Central memory CD8-positive, alpha-beta T cell (primary cell): ENCODE results near the gene LYZL4.

Source experiments
- ATAC-seq: fragments of 150-1000 bp; cut with Tn5 transposase; replicated peaks from 2 replicates; pipeline ENCODE4 v1.10.0; 2022; ENCODE audit warnings: mild to moderate bottlenecking, moderate FRiP score, moderate number of reproducible peaks; ENCODE audit not compliant: poor library complexity, severe bottlenecking; ENCODE audit errors: extremely low read depth
- DNase-seq, 2 donors: peaks; one replicate each; pipeline ENCODE4 v3.0.0; 2021; ENCODE audit warnings: low spot score in 2 of 2
- H3K27ac Mint-ChIP-seq: one replicate; pipeline ENCODE4 v1.8.0; 2022; ENCODE audit warnings: low read depth, mild to moderate bottlenecking, moderate library complexity, mixed read lengths
- H3K27me3 Mint-ChIP-seq: one replicate; pipeline ENCODE4 v1.8.0; 2022; ENCODE audit warnings: mixed read lengths
- H3K36me3 Mint-ChIP-seq: one replicate; pipeline ENCODE4 v1.8.0; 2022; ENCODE audit warnings: mild to moderate bottlenecking, moderate library complexity, mixed read lengths; ENCODE audit not compliant: insufficient read depth
- H3K4me1 Mint-ChIP-seq: one replicate; pipeline ENCODE4 v1.8.0; 2022; ENCODE audit warnings: mixed read lengths
- H3K4me3 Mint-ChIP-seq: one replicate; pipeline ENCODE4 v1.8.0; 2022; ENCODE audit warnings: mild to moderate bottlenecking, moderate library complexity, mixed read lengths
- H3K9me3 Mint-ChIP-seq: one replicate; pipeline ENCODE4 v1.8.0; 2022; ENCODE audit warnings: mixed read lengths

Gene LYZL4

GRCh38 chr3:42410370-42411131 is at the start of gene LYZL4:
LYZL4 (minus strand) TSS chr3:42410610; CDS start chr3:42407251, 3,359 bp downstream.
- H3K27me3 Mint-ChIP-seq, result peaks cover 43% of the 10 kb centered on the region

GRCh38 chr3:42459151-42459550 is 48.7 kb upstream of the LYZL4 start:
- DNase-seq (no peak), ATAC-seq (no peak)
- H3K27ac Mint-ChIP-seq, result no peak overlapping the region
- no peak overlapping the region for H3K4me3 Mint-ChIP-seq
- peaks cover 53% of the 10 kb centered on the region for H3K27me3 Mint-ChIP-seq
- H3K9me3 Mint-ChIP-seq, result peaks cover 5% of the 10 kb centered on the region
- H3K36me3 Mint-ChIP-seq, result no peaks in the 10 kb centered on the region
- no peaks in the 10 kb centered on the region for H3K4me1 Mint-ChIP-seq

More at GRCh38 chr3:42410370-42411131, at the start of gene LYZL4:
- ATAC-seq, result no peak
- no peaks in the 10 kb centered on the region for H3K9me3 Mint-ChIP-seq
- DNase-seq, result no peak
- H3K4me3 Mint-ChIP-seq, result no peak within 1 kb of the TSS
- H3K4me1 Mint-ChIP-seq, result no peaks in the 10 kb centered on the region
- no peak within 1 kb of the TSS for H3K27ac Mint-ChIP-seq
- no peaks in the 10 kb centered on the region for H3K36me3 Mint-ChIP-seq

GRCh38 chr3:42456211-42456610 is 45.8 kb upstream of the LYZL4 start:
- Mint-ChIP-seq H3K4me1 (no peaks in the 10 kb centered on the region), H3K27me3 (peaks cover 61% of the 10 kb centered on the region), H3K4me3 (no peak overlapping the region), H3K9me3 (peaks cover 6% of the 10 kb centered on the region), H3K27ac (no peak overlapping the region), H3K36me3 (no peaks in the 10 kb centered on the region)
- ATAC-seq (no peak), DNase-seq (no peak)

GRCh38 chr3:42451546-42452230 is 41.3 kb upstream of the LYZL4 start:
- no peak overlapping the region for H3K27ac Mint-ChIP-seq
- H3K4me1 Mint-ChIP-seq, result no peaks in the 10 kb centered on the region
- ATAC-seq, result no peak
- peaks cover 6% of the 10 kb centered on the region for H3K9me3 Mint-ChIP-seq
- peaks cover 33% of the 10 kb centered on the region for H3K27me3 Mint-ChIP-seq
- H3K36me3 Mint-ChIP-seq, result no peaks in the 10 kb centered on the region
- H3K4me3 Mint-ChIP-seq, result no peak overlapping the region
- DNase-seq, result no peak

- no peak overlapping the region for H3K4me3 Mint-ChIP-seq
- ATAC-seq, result no peak
Measured at GRCh38 chr3:42451116-42451515, 40.7 kb upstream of the LYZL4 start.

GRCh38 chr3:42450567-42450966 is 40.2 kb upstream of the LYZL4 start:
- Mint-ChIP-seq H3K27ac (no peak overlapping the region), H3K4me1 (no peaks in the 10 kb centered on the region), H3K27me3 (peaks cover 26% of the 10 kb centered on the region), H3K36me3 (no peaks in the 10 kb centered on the region), H3K9me3 (peaks cover 6% of the 10 kb centered on the region), H3K4me3 (no peak overlapping the region)
- no peak for ATAC-seq
- DNase-seq, result no peak

More at GRCh38 chr3:42451116-42451515, 40.7 kb upstream of the LYZL4 start:
- Mint-ChIP-seq H3K4me1 (no peaks in the 10 kb centered on the region), H3K27ac (no peak overlapping the region), H3K36me3 (no peaks in the 10 kb centered on the region), H3K9me3 (peaks cover 6% of the 10 kb centered on the region), H3K27me3 (peaks cover 27% of the 10 kb centered on the region)
- no peak for DNase-seq

GRCh38 chr3:42447481-42447880 is 37.1 kb upstream of the LYZL4 start:
- Mint-ChIP-seq H3K27ac (no peak overlapping the region), H3K36me3 (no peaks in the 10 kb centered on the region), H3K4me3 (no peak overlapping the region), H3K9me3 (no peaks in the 10 kb centered on the region), H3K4me1 (no peaks in the 10 kb centered on the region), H3K27me3 (peaks cover 34% of the 10 kb centered on the region)
- ATAC-seq (no peak), DNase-seq (no peak)

- no peak overlapping the region for H3K27ac Mint-ChIP-seq
- H3K4me1 Mint-ChIP-seq, result no peaks in the 10 kb centered on the region
- H3K9me3 Mint-ChIP-seq, result no peaks in the 10 kb centered on the region
- ATAC-seq (no peak), DNase-seq (no peak)
- no peak overlapping the region for H3K4me3 Mint-ChIP-seq
- H3K27me3 Mint-ChIP-seq, result peaks cover 40% of the 10 kb centered on the region
- no peaks in the 10 kb centered on the region for H3K36me3 Mint-ChIP-seq
Measured at GRCh38 chr3:42446111-42447050, 36.0 kb upstream of the LYZL4 start.

- Mint-ChIP-seq H3K27ac (no peak overlapping the region), H3K4me3 (no peak overlapping the region)
Measured at GRCh38 chr3:42443819-42444436, 33.5 kb upstream of the LYZL4 start.

GRCh38 chr3:42443292-42443691 is 32.9 kb upstream of the LYZL4 start:
- ATAC-seq, result no peak

More at GRCh38 chr3:42443819-42444436, 33.5 kb upstream of the LYZL4 start:
- H3K36me3 Mint-ChIP-seq, result no peaks in the 10 kb centered on the region
- peak; percentile 65 for ATAC-seq
- H3K9me3 Mint-ChIP-seq, result no peaks in the 10 kb centered on the region
- H3K27me3 Mint-ChIP-seq, result peaks cover 40% of the 10 kb centered on the region
- H3K4me1 Mint-ChIP-seq, result no peaks in the 10 kb centered on the region
- DNase-seq, result peak; percentile 49 to 55

GRCh38 chr3:42442640-42443039 is 32.2 kb upstream of the LYZL4 start:
- peaks cover 40% of the 10 kb centered on the region for H3K27me3 Mint-ChIP-seq
- no peak overlapping the region for H3K4me3 Mint-ChIP-seq
- H3K9me3 Mint-ChIP-seq, result no peaks in the 10 kb centered on the region
- H3K36me3 Mint-ChIP-seq, result no peaks in the 10 kb centered on the region
- H3K27ac Mint-ChIP-seq, result no peak overlapping the region
- DNase-seq (no peak), ATAC-seq (no peak)
- no peaks in the 10 kb centered on the region for H3K4me1 Mint-ChIP-seq

More at GRCh38 chr3:42443292-42443691, 32.9 kb upstream of the LYZL4 start:
- Mint-ChIP-seq H3K27ac (no peak overlapping the region), H3K4me1 (no peaks in the 10 kb centered on the region), H3K9me3 (no peaks in the 10 kb centered on the region), H3K27me3 (peaks cover 40% of the 10 kb centered on the region), H3K4me3 (no peak overlapping the region), H3K36me3 (no peaks in the 10 kb centered on the region)
- no peak for DNase-seq

GRCh38 chr3:42441791-42442190 is 31.4 kb upstream of the LYZL4 start:
- H3K9me3 Mint-ChIP-seq, result no peaks in the 10 kb centered on the region
- no peak overlapping the region for H3K4me3 Mint-ChIP-seq
- no peak overlapping the region for H3K27ac Mint-ChIP-seq
- peaks cover 40% of the 10 kb centered on the region for H3K27me3 Mint-ChIP-seq
- H3K4me1 Mint-ChIP-seq, result no peaks in the 10 kb centered on the region
- H3K36me3 Mint-ChIP-seq, result no peaks in the 10 kb centered on the region
- no peak for DNase-seq
- no peak for ATAC-seq
